HPDE6-E6E7 (cell line): ENCODE results near the gene LHFPL2.
A peak's percentile ranks its signal among the peaks of the same experiment; 100 is the strongest.

Source experiments
- DNase-seq: peaks from one replicate; pipeline ENCODE4 v3.0.0; 2011; ENCODE audit warnings: missing footprints; ENCODE audit errors: extremely low spot score

The LHFPL2 gene

GRCh38 chr5:78544561-78545201 is 103.9 kb downstream of the LHFPL2 start:
- DNase-seq: no peak

DNA sequence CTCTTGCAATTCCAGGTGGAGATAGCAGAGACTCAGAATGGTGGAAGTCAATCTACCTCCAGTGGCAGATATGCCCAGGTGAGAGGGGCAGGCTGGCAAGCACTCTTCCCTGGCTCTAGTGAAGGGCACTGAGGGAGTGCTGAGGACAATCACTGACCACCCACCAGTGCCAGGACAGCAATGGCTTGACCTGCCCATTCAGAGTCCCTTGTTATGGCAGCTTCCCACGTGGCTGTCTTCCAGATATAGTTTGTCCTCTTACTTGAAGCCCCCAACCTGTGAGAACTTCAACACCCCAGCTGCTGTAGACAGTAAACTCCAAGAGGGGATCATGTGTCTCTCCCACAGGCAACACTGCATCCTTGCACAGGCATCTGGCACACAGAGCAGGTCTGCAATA is 104.7 kb downstream of the LHFPL2 start:
- DNase-seq: no peak

DNA sequence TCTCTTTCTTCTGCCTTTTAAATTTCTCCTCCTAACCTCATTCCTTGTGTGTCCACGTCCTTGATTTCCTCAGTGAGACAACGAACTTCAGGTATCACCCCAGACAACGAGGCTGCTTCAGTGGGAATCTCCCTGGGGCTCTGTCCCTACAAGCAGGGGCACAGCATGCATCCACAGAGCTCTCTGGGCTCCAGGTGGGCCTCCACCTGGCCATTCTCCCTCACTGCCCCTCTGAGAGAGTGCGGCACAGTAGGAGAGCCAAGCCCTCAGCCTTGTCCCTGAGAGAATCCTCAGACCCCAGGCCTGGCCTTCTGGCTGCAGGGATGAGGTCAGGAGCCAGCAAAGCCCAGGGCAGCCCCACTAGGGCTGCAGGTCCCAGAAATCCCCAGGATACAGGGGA is 105.3 kb downstream of the LHFPL2 start:
- no peak for DNase-seq

DNA sequence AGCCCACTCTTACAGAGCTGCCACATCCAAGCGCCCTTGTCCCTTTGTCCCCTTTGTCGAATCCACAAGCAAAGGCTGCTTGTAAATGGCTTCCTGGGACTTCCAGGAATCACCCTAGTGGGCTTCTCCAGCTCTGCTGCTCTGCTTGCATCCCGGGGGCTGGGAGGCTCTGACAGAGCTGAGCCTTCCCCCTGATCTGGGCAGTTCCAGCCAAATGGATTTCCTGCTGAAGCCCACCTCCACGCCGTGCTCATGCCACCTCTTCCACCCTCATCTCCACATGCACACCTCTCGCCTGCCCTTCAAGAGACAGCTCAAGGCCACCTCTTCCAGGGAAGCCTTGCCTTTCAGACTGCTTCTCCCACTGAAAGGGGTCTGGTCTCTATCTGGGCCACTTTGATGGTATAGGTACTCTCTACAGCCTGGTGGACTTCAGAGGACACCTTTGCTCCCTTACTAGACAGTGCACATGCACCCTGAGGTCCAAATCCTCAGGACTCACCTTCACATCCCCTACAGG is 106.2 kb downstream of the LHFPL2 start:
- DNase-seq: no peak

GRCh38 chr5:78541086-78541654 is 107.4 kb downstream of the LHFPL2 start:
- DNase-seq: no peak

- no peak for DNase-seq
Observed at GRCh38 chr5:78540335-78541085, 108.1 kb downstream of the LHFPL2 start.

GRCh38 chr5:78538240-78538850 is 110.2 kb downstream of the LHFPL2 start:
- DNase-seq: no peak

DNA sequence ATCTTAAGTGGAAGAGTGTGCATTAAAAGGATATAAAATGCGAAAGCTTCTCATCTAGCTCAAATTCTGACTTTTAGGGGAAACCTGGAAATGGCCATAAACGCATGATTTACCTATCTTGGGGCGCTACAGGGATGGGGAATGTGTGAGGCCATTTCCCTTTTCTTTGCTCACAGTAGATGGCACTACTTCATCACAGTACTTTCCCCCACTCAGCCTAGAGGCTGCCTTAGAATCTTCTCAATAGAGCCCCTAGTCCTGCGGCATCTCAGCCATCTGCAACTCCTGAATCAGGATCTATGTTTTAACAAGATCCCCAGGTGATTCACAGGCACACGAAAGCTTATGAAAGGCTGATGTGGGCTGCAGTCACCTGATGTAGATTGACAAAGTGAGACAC is 110.8 kb downstream of the LHFPL2 start:
- peak; percentile 43 for DNase-seq

DNA sequence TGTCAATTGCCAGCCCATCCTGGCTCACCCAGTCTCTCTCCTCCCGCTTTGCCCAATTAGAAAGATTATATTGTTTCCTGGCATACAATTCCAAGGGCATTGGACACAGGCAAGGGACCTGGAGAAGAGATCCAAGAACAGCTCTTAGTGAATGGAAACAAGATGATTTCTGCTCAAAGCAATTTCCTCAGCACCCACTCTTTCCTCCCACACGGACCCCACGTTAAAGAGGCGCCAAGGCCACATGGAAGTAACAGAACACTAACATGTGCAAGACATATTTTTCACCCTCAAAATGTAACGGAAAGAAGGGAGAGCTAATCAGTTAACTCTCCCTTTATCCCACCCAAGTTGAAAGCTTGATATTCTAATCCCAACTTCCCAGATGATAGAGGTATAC is 111.2 kb downstream of the LHFPL2 start:
- no peak for DNase-seq

DNA sequence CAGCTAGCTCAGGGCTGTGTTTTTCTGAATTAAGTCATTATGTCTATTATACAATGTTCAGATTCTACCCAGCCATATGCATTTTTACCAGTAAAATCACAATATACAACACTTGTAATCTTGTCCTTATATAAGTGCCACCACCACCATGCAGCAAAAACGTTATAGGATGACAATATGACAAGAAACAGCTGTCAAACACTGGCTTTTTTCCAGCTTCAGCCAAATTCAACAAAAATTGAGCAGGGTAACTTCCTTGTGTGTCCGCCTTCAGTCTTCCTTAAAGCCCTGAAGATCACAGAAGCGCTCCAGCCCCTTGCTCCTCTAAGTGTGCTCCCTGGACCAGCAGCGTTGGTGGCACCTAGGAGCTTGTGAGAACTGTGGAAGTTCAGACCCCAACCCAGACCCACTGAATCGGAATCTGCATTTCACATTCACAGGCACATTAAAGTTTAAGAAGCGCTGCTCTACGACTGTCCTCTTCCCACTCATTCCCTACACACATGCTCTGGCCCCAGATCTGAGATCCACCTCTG is 111.8 kb downstream of the LHFPL2 start:
- no peak for DNase-seq

DNA sequence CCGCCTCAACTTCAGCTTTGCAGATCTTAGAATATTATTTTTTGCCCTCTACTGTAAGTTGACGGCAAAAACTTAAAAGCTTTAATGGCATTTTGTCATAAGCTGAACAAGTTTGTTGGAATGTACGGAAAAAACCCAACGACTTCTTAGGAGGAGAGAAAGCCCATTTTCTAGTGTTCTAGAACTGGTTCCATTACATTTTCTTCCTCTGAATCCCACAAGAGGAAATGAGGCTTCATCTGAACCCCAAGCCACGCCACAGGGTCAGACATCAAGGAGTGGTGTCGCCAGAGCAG is 113.7 kb downstream of the LHFPL2 start:
- no peak for DNase-seq

- DNase-seq: no peak
Observed at GRCh38 chr5:78534148-78534904, 114.2 kb downstream of the LHFPL2 start.

- DNase-seq: no peak
Observed at GRCh38 chr5:78533356-78533755, 115.2 kb downstream of the LHFPL2 start.

GRCh38 chr5:78530342-78531096 is 118.1 kb downstream of the LHFPL2 start:
- DNase-seq: peak; percentile 25

DNA sequence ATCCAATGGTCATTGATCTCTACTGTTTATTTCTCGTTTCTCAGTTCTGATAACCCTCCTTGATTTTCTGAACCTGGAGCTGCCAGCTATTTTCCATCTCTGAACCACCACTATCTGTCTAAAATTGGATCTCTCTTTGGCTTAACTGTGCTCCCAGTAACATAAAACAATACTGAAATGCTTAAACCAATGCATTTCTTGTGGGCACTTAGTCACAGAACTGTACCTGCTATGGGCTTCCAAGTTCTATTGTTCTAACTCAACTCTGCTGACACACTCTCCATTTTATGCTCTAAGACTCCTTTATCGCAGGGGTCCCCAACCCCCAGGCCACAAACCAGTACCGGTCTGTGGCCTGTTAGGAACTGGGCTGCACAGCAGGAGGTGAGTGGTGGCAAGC is 120.6 kb downstream of the LHFPL2 start:
- DNase-seq: no peak

DNA sequence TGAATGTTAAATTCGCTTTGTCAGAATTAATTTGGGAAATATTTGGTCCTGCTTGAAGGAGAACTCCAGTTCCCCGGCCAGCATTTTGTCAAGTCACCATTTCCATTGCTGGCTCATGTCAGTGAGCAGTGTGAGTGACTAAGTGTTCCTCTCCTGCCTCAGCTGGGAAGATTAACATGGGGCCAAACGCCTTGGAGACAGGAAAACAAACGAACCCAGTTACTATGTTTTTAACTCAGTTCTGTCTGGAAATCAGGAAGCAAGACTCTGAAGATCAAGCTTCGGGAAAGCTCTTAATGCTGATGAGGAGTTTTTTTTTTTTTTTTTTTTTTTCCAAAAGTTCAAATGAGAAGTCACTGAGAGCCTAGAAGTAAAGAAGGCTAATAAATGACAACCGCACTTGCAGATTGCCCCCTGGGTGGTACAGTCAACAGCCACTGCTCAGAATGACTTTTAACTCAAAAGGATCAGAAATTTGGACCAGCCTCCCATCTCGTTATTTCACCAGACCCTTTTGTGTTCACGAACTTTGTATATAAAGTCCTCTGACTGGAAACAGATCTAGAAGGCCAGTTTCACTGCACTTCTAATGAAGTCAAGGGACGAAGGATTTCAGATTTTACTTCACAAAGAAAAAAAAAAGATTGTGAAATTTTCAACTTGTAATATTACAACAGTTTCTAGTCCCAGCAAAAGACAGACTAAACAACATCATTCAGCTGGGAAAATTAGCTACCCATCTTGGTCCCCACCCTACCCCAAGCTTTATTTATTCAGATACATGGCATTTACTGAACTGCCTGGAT is 121.3 kb downstream of the LHFPL2 start:
- DNase-seq: peak; percentile 53

GRCh38 chr5:78526049-78526525 is 122.5 kb downstream of the LHFPL2 start:
- DNase-seq: peak; percentile 41

- DNase-seq: no peak
Observed at GRCh38 chr5:78523314-78524193, 125.0 kb downstream of the LHFPL2 start.
